Epithelial cell of proximal tubule (primary cell): ENCODE data around the gene MATCAP1. TPM values are rescaled to one million over a fixed set of nuclear protein-coding genes. Genes with fewer than 3 reads are reported as not detected.

Experiments
- DNase-seq: peaks from one replicate; pipeline ENCODE4 v3.0.0-alpha.2; 2011; ENCODE audit warnings: low read depth
- H3K4me3 ChIP-seq: 2 replicates; pipeline ENCODE4 v1.5.1; 2011; ENCODE audit warnings: low read depth, mild to moderate bottlenecking, low read length
- total RNA-seq: library from RNA; depleted of rRNA; stranded (reverse); fragments of >200 nt; gene quantifications from 2 replicates; pipeline ENCODE4 v1.2.3, GENCODE V29; 2015
- TF ChIP-seq, protein P1 (sequence below): conservative IDR thresholded peaks from 2 replicates; pipeline ENCODE4 v1.5.1; 2012; ENCODE audit warnings: low read depth, mild to moderate bottlenecking, low read length

MATCAP1 gene
- total RNA-seq, 1 donor from 2014 or later, result 11.4 TPM

DNA sequence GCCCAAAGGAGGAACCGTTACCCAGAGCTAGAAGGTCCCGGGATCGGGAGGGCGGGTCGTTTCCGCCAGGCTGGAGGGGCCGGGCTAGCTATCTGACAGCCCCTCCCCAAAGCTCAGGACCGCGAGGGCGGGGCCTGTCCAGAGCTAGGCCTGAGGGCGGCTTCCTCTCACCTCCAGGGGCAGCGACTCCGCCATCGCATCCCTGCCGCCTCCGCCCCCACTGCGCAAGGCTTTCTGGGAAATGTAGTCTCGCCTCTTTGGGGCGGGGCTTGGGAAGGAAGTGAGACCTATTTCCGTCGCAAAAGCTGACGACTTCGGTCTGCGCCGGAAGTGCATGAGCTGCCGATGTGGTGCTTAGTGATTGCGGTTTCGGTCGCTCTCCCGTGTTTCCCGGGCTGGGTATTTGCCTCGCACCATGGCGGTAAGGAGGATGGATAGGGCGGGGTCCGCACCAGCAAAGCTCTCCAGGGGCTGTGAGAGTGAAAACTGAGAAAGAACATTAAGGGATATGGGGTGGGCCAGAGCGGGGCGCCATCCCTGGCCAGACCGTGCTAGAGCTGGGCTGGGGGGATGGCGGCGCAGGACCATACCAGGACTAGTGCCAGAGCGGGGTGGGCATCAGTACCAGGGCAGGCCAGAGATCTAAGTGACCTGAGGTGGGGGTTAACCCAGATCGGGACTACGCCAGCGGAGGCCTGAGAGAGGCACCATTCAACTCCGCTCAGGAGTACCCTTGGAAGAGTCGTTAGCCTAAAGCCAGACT, 43.2 kb upstream of the MATCAP1 start, which contains the start of gene TMEM208:
Gene TMEM208 (plus strand): TSS at position 327 of the 763 bp plus-strand sequence. CDS start 89 bp downstream, at position 416.
- peak; percentile 78 for DNase-seq
- H3K4me3 ChIP-seq, result peak within 1 kb of the TSS; percentile 91
- TF ChIP-seq, protein P1, sequence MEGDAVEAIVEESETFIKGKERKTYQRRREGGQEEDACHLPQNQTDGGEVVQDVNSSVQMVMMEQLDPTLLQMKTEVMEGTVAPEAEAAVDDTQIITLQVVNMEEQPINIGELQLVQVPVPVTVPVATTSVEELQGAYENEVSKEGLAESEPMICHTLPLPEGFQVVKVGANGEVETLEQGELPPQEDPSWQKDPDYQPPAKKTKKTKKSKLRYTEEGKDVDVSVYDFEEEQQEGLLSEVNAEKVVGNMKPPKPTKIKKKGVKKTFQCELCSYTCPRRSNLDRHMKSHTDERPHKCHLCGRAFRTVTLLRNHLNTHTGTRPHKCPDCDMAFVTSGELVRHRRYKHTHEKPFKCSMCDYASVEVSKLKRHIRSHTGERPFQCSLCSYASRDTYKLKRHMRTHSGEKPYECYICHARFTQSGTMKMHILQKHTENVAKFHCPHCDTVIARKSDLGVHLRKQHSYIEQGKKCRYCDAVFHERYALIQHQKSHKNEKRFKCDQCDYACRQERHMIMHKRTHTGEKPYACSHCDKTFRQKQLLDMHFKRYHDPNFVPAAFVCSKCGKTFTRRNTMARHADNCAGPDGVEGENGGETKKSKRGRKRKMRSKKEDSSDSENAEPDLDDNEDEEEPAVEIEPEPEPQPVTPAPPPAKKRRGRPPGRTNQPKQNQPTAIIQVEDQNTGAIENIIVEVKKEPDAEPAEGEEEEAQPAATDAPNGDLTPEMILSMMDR, result peak; percentile 14

DNA sequence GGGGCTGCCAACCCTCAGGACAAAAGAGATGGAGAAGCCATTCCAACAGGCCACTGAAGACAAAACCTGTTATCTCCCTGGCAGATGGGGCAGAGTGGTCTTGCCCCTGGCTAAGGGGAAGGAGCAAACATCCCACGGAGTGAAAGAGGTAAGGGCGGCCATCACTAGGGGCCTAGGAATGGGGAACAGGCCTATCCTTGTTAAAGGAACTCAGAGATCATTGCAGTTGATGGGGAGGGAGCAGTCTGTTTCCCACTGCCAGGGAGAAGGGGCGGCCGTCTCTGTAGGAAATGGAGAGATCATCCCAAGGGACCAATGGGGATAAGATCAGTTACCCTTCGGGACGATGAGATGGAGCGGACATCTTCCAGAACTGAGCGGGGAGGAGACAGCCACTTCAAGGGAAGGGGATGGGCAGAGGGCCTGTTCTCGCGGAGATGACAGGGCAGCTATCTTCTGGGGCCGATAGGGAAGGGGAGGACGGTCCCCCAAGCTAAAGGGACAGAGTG, 42.6 kb upstream of the MATCAP1 start:
- DNase-seq, result no peak
- H3K4me3 ChIP-seq, result peak overlapping the region; percentile 91
- TF ChIP-seq, protein P1, result no peak

DNA sequence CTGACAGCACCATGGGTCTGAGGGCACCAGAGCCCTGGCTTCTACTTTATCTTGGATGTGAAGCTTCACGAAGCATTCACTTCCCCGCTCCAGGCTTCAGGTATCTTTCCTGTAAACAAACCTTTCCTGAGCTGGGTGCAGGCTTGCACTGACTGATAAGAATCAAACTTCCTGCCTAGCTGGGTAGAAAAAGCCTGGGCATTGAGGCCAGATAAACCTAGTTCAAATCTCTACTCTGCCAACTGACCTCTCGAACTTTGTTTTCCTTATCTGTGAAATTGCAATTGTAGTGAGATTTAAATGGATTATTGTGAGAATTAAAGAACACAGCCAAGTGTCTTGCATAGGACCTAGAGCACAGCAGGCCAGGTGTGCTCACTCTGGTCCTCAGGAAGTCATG, 40.2 kb upstream of the MATCAP1 start:
- TF ChIP-seq, protein P1, result no peak
- DNase-seq, result no peak
- H3K4me3 ChIP-seq, result no peak overlapping the region

DNA sequence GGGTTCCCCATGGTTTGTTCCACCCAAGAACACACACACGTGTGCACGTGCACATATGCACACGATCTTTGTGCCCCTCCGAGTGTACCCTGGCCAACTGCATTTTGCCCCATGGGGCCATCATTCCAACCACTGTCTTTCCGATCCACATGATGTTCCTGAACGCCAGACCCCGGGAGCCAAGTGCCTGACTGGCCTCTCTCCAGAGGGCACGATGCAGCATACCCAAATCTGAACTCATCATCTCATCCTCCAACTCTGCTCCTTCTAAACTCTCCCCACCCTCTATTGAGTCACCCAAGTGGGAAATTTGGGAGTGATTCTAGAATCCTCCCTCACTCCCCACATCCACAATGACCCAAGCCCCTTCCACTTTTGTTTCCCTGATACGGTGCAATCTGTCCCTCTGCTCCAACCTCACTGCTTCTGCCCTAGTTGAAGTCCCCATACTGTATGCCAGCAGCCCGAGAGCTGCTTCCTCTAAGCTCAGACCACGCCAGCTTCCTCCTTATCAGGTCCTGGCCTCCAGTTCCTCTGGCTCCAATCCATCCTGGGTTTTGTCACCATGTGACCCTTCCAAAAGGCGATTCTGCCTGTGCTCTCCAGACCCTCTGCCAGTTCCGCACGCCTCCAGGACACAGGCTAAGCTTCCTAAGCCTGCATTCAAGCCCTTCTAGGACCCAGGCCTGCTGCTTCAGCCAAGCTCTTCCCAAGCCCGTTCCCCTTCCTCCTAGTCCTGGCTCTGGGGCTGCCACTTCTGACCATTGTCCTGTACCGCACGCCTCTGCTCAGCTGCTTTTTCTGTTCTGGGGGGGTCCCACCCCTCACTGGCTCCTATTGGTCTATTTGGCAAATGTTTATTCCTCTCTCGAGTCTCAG, 33.1 kb upstream of the MATCAP1 start:
- no peak for DNase-seq
- no peak overlapping the region for H3K4me3 ChIP-seq
- TF ChIP-seq, protein P1, result no peak

DNA sequence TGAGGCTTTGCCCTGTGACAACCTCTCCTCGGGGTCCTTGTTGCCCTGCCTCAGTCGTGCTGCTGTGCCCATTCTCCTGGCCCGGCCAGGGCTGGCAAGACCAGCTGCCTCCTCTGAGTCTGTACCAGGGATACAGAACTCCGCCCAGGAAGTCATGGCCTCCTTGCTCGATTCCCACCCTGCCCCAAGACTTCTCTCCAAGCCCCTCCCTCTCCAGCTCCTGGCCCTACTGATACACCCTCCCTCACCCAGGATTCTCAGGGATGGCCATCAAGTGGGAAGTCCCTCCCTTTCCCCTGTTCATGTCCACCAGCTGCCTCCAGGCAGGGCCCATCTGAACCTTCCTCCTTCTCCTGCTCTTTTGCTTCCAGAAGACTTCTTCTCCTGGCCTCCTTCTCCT, 31.9 kb upstream of the MATCAP1 start:
- TF ChIP-seq, protein P1, result no peak
- no peak for DNase-seq
- no peak overlapping the region for H3K4me3 ChIP-seq

DNA sequence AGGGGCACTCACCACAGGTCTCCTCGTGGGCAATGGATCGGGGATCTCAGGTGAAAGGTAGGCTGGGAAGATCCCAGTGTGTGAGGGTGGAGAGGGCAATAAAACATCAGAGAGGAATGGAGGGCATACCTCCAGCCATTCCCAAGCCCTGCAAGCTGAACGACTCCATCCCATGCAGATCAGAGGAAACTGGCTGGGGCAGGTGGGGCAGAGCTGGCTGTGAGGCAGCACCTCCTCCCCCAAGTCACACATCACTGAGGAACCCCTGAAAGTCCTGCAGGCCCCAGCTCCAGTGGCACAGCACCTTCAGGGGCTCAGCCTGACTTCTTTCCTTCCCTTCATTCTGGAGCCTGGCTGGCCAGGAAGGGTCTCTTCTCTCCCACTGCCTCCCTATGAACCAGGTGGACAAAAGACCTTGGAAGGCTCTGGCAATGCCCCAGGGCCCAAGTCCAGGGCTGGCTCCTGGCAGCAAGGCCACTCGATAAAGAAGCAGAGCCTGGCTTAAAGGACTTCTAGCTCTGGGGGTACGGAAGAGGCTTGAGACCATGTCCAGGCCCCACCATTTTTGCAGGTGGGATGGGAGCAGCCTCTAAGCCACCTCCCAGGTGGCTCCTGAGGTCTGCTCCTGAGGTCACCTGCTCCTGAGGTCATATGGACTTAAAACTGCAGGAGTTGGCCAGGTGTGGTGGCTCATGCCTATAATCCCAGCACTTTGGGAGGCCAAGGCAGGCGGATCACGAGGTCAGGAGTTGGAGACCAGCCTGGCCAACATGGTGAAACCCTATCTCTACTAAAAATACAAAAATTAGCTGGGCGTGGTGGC, 29.6 kb upstream of the MATCAP1 start:
- no peak for DNase-seq
- TF ChIP-seq, protein P1, result no peak
- H3K4me3 ChIP-seq, result no peak overlapping the region
